ENCODE measurements around the gene OPRM1.

Gene OPRM1

GRCh38 chr6:154086510-154086909 lies 47.5 kb downstream of the OPRM1 start:
- no peak for DNase-seq

GRCh38 chr6:154092326-154092962 lies 53.4 kb downstream of the OPRM1 start:
- DNase-seq: no peak

GRCh38 chr6:154093231-154094044 lies 54.4 kb downstream of the OPRM1 start:
- DNase-seq: no peak

- no peak for DNase-seq
These were observed 56.5 kb downstream of the OPRM1 start for GRCh38 chr6:154095571-154095970.

- no peak for DNase-seq
These were observed 57.3 kb downstream of the OPRM1 start for GRCh38 chr6:154096316-154096715.

- DNase-seq: no peak
These were observed 57.8 kb downstream of the OPRM1 start for GRCh38 chr6:154096834-154097233.

- no peak for DNase-seq
These were observed 60.2 kb downstream of the OPRM1 start for GRCh38 chr6:154099211-154099610.

GRCh38 chr6:154106251-154106650 lies 67.2 kb downstream of the OPRM1 start:
- DNase-seq: no peak

- no peak for DNase-seq
These were observed 72.0 kb downstream of the OPRM1 start for GRCh38 chr6:154111025-154111424.

- DNase-seq: no peak
These were observed 73.3 kb downstream of the OPRM1 start for GRCh38 chr6:154112181-154112809.

GRCh38 chr6:154113392-154113791 lies 74.4 kb downstream of the OPRM1 start:
- no peak for DNase-seq

GRCh38 chr6:154117485-154117884 lies 78.4 kb downstream of the OPRM1 start:
- DNase-seq: no peak

GRCh38 chr6:154122195-154122925 lies 83.3 kb downstream of the OPRM1 start:
- DNase-seq: no peak

- no peak for DNase-seq
These were observed 84.3 kb downstream of the OPRM1 start for GRCh38 chr6:154123155-154123956.

GRCh38 chr6:154125421-154125820 lies 86.4 kb downstream of the OPRM1 start:
- no peak for DNase-seq

GRCh38 chr6:154127657-154128056 lies 88.6 kb downstream of the OPRM1 start:
- no peak for DNase-seq

GRCh38 chr6:154134471-154135147 lies 95.6 kb downstream of the OPRM1 start:
- DNase-seq: no peak

- DNase-seq: no peak
These were observed 99.8 kb downstream of the OPRM1 start for GRCh38 chr6:154138793-154139192.

GRCh38 chr6:154139892-154140291 lies 100.9 kb downstream of the OPRM1 start:
- no peak for DNase-seq

- DNase-seq: no peak
These were observed 101.7 kb downstream of the OPRM1 start for GRCh38 chr6:154140743-154141142.

GRCh38 chr6:154143753-154144152 lies 104.7 kb downstream of the OPRM1 start:
- DNase-seq: no peak
